H1 (cell line): Measurements from ENCODE around the gene C3orf62.

Experiments
- CHD1 ChIP-seq: IDR thresholded peaks from 2 replicates; pipeline ENCODE4 v1.6.1; 2012; ENCODE audit warnings: low read depth, low read length, improper control_type of control experiment
- EZH2 ChIP-seq: fragments of 200-600 bp; sonication (generic); IDR thresholded peaks from 2 replicates; pipeline ENCODE4 v1.7.1; 2012; ENCODE audit warnings: low read depth, mild to moderate bottlenecking, moderate library complexity, low read length, inconsistent platforms; ENCODE audit not compliant: severe bottlenecking
- JUN ChIP-seq: IDR thresholded peaks from 2 replicates; pipeline ENCODE4 v1.6.1; 2011; ENCODE audit warnings: low read depth, mild to moderate bottlenecking, improper control_type of control experiment, low read length
- POLR2A ChIP-seq, 2 experiments: IDR thresholded peaks; 1 replicate in 1 of 2; 2 replicates in 1 of 2; pipeline ENCODE4 v1.6.1; 2011; ENCODE audit warnings: low read depth in 2 of 2, low read length in 2 of 2, mild to moderate bottlenecking in 2 of 2; ENCODE audit errors: control extremely low read depth in 1 of 2
- TF ChIP-seq, protein P1 (sequence below), 3 experiments: IDR thresholded peaks; 1 replicate in 2 of 3; 2 replicates in 1 of 3; pipeline versions ENCODE4 v1.5.1 to v1.6.1; 2011; ENCODE audit warnings: low read length in 3 of 3, mild to moderate bottlenecking in 3 of 3, inconsistent platforms in 2 of 3, low read depth in 1 of 3, moderate library complexity in 1 of 3; ENCODE audit not compliant: insufficient read depth in 1 of 3; ENCODE audit errors: control extremely low read depth in 1 of 3

DNA sequence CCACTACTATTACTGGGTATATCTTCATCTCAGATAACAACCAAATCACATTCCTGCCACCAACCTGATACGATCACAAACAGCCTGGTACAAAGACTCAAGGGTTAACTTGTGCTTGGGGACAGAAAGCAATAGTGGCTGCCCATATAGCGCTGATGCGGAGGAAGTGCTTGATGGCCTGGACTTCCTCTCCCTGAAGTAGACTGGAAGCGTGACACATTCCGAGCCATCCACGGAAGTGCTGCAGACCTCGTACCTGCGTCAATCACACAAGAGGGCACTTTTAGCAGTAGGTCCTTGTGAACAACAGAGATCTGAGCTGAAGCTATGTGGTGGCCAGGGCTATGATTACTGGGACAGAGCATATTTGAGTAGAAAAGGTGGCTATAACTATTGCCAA lies 17.3 kb upstream of the C3orf62 start:
- no peak for TF ChIP-seq CHD1
- no peak for TF ChIP-seq JUN
- TF ChIP-seq, protein P1, sequence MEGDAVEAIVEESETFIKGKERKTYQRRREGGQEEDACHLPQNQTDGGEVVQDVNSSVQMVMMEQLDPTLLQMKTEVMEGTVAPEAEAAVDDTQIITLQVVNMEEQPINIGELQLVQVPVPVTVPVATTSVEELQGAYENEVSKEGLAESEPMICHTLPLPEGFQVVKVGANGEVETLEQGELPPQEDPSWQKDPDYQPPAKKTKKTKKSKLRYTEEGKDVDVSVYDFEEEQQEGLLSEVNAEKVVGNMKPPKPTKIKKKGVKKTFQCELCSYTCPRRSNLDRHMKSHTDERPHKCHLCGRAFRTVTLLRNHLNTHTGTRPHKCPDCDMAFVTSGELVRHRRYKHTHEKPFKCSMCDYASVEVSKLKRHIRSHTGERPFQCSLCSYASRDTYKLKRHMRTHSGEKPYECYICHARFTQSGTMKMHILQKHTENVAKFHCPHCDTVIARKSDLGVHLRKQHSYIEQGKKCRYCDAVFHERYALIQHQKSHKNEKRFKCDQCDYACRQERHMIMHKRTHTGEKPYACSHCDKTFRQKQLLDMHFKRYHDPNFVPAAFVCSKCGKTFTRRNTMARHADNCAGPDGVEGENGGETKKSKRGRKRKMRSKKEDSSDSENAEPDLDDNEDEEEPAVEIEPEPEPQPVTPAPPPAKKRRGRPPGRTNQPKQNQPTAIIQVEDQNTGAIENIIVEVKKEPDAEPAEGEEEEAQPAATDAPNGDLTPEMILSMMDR (IDR thresholded peaks at IDR 0.05; ENCODE audit: control extremely low read depth in 1 of 3, insufficient read depth in 1 of 3, low read depth in 1 of 3, low read length in 3 of 3), result no peak
- no peak for TF ChIP-seq EZH2
- no peak for TF ChIP-seq POLR2A (IDR thresholded peaks at IDR 0.05; ENCODE audit: control extremely low read depth in 1 of 2, low read depth in 2 of 2, low read length in 2 of 2)
